ENCODE measurements around the gene VPREB1. TPM values are rescaled to one million over a fixed set of nuclear protein-coding genes. Genes with fewer than 3 reads are reported as not detected.
"Not testable (repeated sequence)": the region's sequence is repeated elsewhere in the genome, so short reads cannot be mapped to it uniquely, and the experiment has no call there.

VPREB1 gene
- total RNA-seq, 1 donor: not detected

DNA sequence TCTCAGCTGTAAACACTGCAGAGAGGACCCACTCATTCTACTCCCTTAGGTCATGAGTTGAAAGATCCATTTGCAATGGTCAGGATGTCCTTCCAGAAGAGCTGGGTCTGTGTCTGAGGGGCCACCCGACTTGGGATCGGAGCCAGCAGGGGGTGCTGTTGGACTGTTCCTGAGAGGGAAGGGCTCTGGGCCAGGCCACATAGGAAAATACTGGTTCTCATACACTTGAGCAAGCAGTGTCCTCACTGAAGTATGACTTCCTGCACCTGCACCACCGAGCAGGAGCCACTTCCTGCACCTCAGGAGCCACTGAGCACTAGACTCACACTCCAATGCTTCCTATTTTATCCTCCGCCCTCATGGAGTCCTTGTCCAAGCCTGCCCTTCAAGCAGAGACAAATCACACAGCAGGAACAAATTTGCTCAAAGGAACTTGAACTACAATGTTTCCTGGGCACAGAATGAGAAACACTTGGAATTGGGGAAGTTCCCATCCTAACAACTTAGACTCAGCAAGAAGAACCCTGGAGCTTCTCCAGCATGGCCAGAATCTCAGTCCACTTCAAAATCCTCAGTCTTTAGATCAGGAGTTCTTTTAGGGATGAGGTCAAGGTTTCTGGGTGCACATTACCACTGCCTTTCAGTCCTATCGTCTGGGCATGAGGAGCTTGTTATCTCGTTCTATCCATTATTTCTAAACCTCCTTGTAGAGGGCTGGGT, 36.6 kb upstream of the VPREB1 start:
- H3K9me3 ChIP-seq (ENCODE audit: low read depth, low read length): no peaks in the 10 kb centered on the region
- H3K4me1 ChIP-seq (ENCODE audit: insufficient read depth, low read length): peaks cover 27% of the 10 kb centered on the region
- no peak overlapping the region for H3K4me3 ChIP-seq (ENCODE audit: low read length)
- H3K27me3 ChIP-seq (ENCODE audit: insufficient read depth, low read length): no peaks in the 10 kb centered on the region

DNA sequence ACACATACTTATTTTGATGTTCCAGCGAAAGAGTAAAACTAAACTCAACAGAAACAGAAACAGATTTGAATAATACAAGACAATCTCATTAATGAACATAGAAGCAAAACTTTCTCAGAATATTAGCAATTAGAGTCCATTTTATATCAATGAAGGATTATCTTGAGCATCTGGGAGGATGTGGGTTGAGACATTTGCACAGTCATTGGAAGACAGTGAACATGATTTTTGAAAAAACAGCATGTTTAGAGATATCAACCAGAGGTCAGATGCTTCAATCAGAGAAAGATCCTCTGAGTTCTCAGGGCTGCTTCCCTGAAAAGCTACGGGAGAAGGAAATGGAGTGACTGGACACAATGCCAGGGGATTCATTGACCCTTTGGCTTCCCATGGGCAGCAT, 35.9 kb upstream of the VPREB1 start:
- H3K27me3 ChIP-seq (ENCODE audit: insufficient read depth, low read length): no peaks in the 10 kb centered on the region
- no peak overlapping the region for H3K4me3 ChIP-seq (ENCODE audit: low read length)
- peaks cover 27% of the 10 kb centered on the region for H3K4me1 ChIP-seq (ENCODE audit: insufficient read depth, low read length)
- no peaks in the 10 kb centered on the region for H3K9me3 ChIP-seq (ENCODE audit: low read depth, low read length)

DNA sequence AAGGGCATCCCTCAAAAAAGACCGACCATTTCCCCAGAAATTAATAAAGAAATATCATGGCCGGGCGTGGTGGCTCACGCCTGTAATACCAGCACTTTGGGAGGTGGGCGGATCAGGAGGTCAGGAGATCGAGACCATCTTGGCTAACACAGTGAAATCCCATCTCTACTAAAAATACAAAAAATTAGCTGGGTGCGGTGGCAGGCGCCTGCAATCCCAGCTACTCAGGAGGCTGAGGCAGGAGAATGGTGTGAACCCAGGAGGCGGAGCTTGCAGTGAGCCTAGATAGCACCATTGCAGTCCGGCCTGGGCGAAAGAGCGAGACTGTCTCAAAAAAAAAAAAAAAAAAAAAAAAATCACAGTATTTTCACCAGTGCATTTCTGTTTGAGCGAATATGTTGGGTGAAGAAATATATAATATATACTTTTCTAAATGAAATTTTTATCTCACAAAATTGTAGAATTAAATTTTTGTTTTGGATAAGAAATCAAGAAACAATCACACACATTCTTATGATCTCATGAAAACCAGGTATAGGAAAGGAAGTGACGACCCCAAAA, 35.4 kb upstream of the VPREB1 start:
- peaks cover 27% of the 10 kb centered on the region for H3K4me1 ChIP-seq (ENCODE audit: insufficient read depth, low read length)

DNA sequence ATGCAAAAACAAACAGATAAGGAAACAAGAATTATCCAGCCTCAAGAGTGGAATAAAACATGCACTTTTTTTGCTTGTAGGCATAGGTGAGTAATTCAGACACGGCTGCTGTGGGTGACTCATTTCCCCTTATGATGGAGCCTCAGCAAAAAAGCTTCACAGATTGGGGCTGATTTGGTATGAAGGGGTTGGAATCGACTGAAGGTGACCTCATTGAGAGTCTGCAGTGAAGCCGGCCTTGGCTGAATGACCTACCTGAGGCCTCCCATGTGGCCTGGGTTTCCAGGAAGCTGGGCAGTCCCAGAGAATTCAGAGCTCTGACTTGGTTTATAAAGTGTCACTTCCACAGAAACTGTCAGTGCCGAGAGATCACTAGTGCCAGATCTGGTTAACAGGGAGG, 34.2 kb upstream of the VPREB1 start:
- Histone ChIP-seq H3K27me3 (ENCODE audit: insufficient read depth, low read length) (no peaks in the 10 kb centered on the region), H3K9me3 (ENCODE audit: low read depth, low read length) (no peaks in the 10 kb centered on the region), H3K4me1 (ENCODE audit: insufficient read depth, low read length) (peaks cover 33% of the 10 kb centered on the region), H3K4me3 (ENCODE audit: low read length) (no peak overlapping the region)

More for the DNA sequence above, 35.4 kb upstream of the VPREB1 start:
- not testable (repeated sequence) for H3K9me3 ChIP-seq (ENCODE audit: low read depth, low read length); H3K27me3 ChIP-seq (ENCODE audit: insufficient read depth, low read length); H3K4me3 ChIP-seq (ENCODE audit: low read length)

DNA sequence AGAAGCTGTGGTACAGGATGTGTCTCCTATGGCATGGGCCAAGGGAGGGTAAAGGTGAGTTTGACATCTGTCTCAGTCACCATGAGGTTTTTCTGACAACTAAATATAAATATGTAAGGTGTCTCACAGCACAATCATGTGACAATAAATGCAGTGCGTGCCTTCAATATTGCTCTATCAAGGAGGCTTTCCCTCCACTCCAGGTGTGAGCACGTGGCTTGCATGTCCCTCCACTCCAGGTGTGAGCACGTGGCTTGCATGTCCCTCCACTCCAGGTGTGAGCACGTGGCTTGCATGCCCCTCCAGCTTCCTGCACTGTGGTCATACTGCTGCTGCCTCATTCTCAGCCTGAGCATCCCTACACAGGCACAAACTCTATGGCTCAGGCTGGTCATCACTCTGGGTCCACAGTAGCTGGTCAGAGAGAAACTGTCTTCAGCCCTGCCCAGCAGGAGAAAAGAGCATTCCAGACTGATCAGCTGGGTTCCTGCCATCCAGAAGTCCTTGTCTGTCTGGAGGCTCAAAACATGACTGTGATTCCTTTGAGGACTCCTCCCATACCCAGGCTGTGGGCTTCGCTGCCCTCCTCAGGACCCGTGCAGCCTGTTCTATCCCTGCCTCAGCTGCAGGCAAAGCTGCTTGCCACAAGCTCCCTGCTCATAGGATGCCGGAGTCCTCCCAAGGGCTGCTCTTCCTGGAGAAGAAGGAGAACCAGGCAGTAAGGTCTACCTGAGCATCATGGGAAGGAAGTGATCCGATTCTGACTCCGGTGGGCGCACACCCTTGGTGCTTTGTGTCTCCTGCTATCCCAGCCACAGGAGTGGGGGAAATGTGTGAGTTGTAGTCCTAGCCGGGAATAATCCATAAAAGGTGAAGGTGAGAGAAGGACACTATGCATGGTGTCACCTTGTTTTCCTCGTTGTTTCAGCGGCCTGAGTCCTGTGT, 33.4 kb upstream of the VPREB1 start:
- Histone ChIP-seq H3K4me1 (ENCODE audit: insufficient read depth, low read length) (peaks cover 37% of the 10 kb centered on the region), H3K9me3 (ENCODE audit: low read depth, low read length) (no peaks in the 10 kb centered on the region), H3K4me3 (ENCODE audit: low read length) (no peak overlapping the region), H3K27me3 (ENCODE audit: insufficient read depth, low read length) (no peaks in the 10 kb centered on the region)

DNA sequence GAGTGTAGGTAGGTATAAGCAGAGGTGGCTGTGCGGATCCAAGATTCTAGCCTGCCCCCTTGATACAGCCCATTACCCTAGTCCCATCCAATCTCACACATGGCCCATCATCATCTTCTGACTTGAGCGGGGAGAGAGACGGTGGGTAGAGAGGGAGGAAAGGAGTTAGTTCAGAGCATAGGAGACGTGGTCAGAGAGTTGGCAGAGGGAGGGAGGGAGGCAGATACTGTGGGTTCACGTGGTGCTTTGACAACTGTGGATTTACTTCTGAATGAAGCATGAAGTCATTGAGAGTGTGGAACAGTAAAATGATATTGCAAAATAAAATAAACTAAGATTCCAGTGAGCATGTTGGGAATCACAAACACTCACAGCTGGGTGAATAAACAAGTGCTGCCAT, 31.4 kb upstream of the VPREB1 start:
- Histone ChIP-seq H3K4me3 (ENCODE audit: low read length) (no peak overlapping the region), H3K9me3 (ENCODE audit: low read depth, low read length) (no peaks in the 10 kb centered on the region), H3K4me1 (ENCODE audit: insufficient read depth, low read length) (peaks cover 32% of the 10 kb centered on the region), H3K27me3 (ENCODE audit: insufficient read depth, low read length) (no peaks in the 10 kb centered on the region)

DNA sequence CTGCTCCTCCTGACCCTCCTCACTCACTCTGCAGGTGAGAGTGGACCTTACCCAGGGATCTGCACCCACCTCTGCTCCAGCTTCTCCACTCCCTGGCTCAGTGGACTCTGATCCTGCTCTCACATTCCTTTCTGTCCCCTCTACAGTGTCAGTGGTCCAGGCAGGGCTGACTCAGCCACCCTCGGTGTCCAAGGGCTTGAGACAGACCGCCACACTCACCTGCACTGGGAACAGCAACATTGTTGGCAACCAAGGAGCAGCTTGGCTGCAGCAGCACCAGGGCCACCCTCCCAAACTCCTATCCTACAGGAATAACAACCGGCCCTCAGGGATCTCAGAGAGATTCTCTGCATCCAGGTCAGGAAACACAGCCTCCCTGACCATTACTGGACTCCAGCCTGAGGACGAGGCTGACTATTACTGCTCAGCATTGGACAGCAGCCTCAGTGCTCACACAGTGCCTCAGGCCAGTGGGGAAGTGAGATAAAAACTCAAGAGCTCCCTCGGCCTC, 29.7 kb upstream of the VPREB1 start:
- H3K4me3 ChIP-seq (ENCODE audit: low read length): no peak overlapping the region
- H3K4me1 ChIP-seq (ENCODE audit: insufficient read depth, low read length): peaks cover 25% of the 10 kb centered on the region
- H3K9me3 ChIP-seq (ENCODE audit: low read depth, low read length): no peaks in the 10 kb centered on the region
- H3K27me3 ChIP-seq (ENCODE audit: insufficient read depth, low read length): no peaks in the 10 kb centered on the region

DNA sequence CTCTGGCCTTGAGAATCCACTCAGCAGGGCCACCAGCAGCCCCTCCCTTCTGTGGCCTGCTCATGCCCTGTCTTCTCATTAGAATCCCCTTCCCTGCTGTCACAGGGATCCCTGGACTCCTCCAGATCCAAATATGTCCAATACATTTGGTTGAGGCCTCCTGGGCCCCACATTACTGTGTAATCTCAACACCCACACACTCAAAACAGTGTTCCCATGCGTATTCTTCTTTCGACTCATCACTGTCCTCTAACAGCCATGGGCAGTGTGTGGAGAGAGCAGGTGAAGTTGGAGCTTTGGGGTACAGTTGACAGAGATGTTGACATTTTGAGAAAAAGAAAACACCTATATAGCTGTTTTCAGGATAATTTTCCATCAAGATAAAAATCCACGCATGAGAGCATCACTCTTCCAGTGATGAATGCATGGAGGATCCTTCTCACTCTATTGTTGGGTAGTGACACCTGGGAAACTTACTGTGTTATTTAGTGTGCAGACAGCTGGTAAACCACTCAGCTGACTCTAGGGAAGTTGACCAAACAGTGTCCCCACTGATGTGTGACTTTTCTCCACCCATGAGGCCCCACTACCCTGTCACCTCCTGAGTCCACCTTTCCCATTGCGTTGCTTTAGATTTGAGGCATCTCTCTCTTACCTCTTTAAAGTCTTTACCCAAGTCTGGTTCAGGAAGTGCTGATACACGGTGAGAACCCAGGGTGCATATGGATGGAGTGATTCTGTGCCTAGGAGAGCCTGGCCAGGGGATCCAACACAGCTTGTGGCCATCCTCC, 28.7 kb upstream of the VPREB1 start:
- Histone ChIP-seq H3K27me3 (ENCODE audit: insufficient read depth, low read length) (no peaks in the 10 kb centered on the region), H3K4me1 (ENCODE audit: insufficient read depth, low read length) (peaks cover 16% of the 10 kb centered on the region), H3K4me3 (ENCODE audit: low read length) (no peak overlapping the region), H3K9me3 (ENCODE audit: low read depth, low read length) (no peaks in the 10 kb centered on the region)

DNA sequence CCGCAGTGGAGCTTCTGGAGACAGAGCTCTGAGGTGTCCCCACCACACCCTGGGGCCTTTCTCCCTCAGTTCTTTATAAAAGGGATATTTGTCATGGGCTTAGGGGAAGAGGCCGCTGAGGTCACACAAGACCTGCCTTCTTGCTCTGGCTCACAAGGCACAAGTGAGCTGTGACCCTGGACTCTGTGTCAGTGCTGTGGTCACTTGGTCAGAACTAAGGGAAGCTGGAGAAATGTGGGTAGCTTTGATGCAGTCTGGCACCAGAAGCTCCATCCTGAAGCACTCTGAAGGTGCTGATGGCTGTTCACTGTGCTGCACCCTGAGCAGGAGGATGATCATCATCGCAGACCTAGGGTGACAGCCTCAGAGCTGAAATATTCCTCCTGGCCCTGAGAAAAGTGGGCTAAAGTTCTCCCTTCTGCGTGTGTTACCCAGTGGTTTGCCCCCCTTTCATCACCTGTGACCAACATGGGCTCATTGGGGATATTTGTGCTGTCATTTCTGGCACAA, 28.1 kb upstream of the VPREB1 start:
- no peak overlapping the region for H3K4me3 ChIP-seq (ENCODE audit: low read length)
- no peaks in the 10 kb centered on the region for H3K9me3 ChIP-seq (ENCODE audit: low read depth, low read length)
- H3K27me3 ChIP-seq (ENCODE audit: insufficient read depth, low read length): no peaks in the 10 kb centered on the region
- peaks cover 14% of the 10 kb centered on the region for H3K4me1 ChIP-seq (ENCODE audit: insufficient read depth, low read length)

DNA sequence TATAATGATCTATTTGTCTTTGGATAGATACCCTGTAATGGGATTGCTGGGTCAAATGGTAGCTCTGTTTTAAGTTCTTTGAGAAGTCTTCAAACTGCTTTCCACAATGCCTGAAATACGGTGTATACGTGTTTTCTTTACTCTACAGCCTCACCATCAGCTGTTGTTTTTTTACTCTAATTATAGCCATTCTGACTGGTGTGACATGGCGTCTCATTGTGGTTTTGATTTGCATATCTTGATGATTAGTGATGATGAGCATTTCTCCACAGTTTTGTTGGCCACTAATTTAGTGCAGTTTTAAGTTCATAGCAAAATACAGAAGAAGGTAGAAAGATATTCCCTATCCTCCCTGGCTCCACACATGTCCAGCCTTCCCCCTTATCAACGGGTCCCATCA, 26.3 kb upstream of the VPREB1 start:
- peaks cover 14% of the 10 kb centered on the region for H3K4me1 ChIP-seq (ENCODE audit: insufficient read depth, low read length)

DNA sequence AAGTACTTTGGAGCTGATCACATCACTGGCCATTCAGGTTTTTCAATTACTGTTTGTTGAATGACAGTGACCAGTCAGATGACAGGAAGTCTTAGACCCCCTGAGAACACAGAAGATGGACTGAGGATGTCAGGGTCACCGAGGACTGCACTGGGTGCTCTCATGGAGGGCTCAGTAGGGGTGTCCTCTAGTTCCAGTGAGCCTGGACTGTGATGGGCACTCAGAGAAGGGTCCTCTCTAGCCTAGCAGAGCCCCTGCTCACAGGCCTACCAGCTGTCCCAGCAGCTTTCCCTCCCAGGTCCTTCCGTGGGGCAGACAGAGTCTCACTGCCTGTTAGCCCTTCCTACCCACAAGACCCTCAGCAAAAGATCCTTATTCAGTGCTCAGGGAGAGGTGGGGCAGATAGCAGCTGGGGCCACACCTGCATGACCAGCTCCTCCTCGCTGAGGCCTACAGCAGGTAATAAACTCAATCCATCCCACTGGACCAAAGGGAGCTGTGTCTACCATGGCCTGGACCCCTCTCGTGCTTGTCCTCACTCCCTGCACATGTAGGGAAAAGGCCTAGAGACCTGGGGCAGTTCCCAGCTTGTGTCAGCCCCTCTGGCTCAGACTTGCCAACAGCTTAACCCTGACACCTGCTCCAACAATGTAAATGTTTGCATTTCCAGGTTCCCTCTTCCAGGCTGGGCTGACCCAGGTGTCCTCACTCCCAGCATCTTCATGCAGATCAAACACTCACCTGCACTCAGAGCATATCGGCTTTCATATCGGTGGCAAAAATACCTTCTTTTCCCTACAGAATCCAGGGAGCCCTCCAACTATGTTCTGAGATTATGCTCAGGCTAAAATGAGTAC, 25.2 kb upstream of the VPREB1 start:
- Histone ChIP-seq H3K27me3 (ENCODE audit: insufficient read depth, low read length) (no peaks in the 10 kb centered on the region), H3K4me3 (ENCODE audit: low read length) (no peak overlapping the region), H3K9me3 (ENCODE audit: low read depth, low read length) (no peaks in the 10 kb centered on the region), H3K4me1 (ENCODE audit: insufficient read depth, low read length) (peaks cover 14% of the 10 kb centered on the region)

More for the DNA sequence above, 26.3 kb upstream of the VPREB1 start:
- Histone ChIP-seq H3K4me3 (ENCODE audit: low read length) (no peak overlapping the region), H3K9me3 (ENCODE audit: low read depth, low read length) (no peaks in the 10 kb centered on the region), H3K27me3 (ENCODE audit: insufficient read depth, low read length) (no peaks in the 10 kb centered on the region)

DNA sequence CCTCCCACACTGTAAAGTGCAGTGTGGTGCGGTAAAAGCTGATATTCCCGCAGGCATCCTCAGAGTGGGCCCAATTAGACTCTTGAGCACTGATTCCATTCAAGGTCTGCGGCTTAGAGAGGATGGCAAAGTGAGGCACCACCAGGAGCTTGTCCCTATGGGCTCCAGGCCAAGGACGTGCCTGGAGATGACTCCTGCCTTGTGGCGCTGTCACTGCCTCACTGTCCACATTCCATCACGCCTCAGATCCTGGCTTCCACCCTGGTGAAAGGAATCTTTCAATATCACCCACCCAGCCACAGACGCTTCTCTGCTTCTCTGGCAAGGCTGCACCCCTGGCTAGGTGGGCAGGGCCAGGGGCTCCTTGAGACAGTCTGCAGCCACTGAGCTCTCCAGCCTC, 23.5 kb upstream of the VPREB1 start:
- not testable (repeated sequence) for H3K27me3 ChIP-seq (ENCODE audit: insufficient read depth, low read length); H3K4me1 ChIP-seq (ENCODE audit: insufficient read depth, low read length); H3K4me3 ChIP-seq (ENCODE audit: low read length); H3K9me3 ChIP-seq (ENCODE audit: low read depth, low read length)

DNA sequence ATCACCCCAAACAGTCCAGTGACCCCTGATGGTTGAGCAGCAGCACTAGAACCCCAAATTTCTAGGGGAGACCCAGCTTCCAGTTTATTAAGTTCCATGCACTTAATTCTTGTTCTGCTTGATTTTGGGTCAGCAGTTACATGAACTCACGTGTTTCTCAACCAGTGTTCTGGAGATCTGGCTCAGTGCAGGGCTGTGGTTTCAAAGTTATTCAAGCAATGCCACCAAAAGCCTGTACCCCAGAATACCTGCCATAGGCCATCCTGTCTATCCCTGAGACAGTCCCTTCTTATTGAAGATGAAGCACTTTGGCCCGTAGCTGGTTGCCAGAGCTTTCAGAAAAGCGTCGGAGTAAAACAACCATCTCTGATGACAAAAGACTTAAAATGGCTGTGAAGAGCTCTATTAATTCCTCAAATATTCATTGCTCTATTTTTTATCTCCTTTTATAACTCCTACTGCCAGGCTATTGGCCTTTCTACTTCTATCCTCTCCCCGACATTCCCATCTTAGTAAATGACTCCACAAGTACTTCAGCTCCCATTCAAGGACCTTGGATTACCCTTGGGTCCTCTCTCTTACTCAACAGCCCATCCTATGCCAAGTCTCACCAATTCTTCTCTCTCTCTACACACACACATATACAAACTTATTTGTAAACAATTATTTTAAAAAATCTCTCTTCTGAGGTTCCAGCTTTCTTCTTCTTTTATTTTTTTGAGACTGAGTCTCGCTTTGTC, 18.0 kb upstream of the VPREB1 start:
- H3K4me1 ChIP-seq (ENCODE audit: insufficient read depth, low read length): no peaks in the 10 kb centered on the region
- H3K9me3 ChIP-seq (ENCODE audit: low read depth, low read length): no peaks in the 10 kb centered on the region
- no peaks in the 10 kb centered on the region for H3K27me3 ChIP-seq (ENCODE audit: insufficient read depth, low read length)
- H3K4me3 ChIP-seq (ENCODE audit: low read length): no peak overlapping the region

Data from mononuclear cell (primary cell).